LNCaP clone FGC (cell line): Measurements from ENCODE around the gene TMPRSS2.

ENCODE experiments used
- DNase-seq: peaks from one replicate; pipeline ENCODE4 v3.0.0-alpha.2; 2011; ENCODE audit warnings: low read depth
- H3K4me3 ChIP-seq: 2 replicates; pipeline ENCODE4 v1.5.1; 2011; ENCODE audit warnings: mild to moderate bottlenecking, low read depth, low read length, control low read depth
- CTCF ChIP-seq: IDR thresholded peaks from 2 replicates; pipeline ENCODE4 v1.5.1; 2012; ENCODE audit warnings: mild to moderate bottlenecking; ENCODE audit not compliant: control insufficient read depth, insufficient read depth; ENCODE audit errors: extremely low read depth

Gene TMPRSS2

GRCh38 chr21:41443562-41443961 lies 64.4 kb downstream of the TMPRSS2 start:
- no peak overlapping the region for H3K4me3 ChIP-seq
- no peak for DNase-seq
- TF ChIP-seq CTCF: no peak

GRCh38 chr21:41442481-41443186 lies 65.3 kb downstream of the TMPRSS2 start:
- no peak overlapping the region for H3K4me3 ChIP-seq
- no peak for DNase-seq
- TF ChIP-seq CTCF: no peak

GRCh38 chr21:41441546-41441945 lies 66.4 kb downstream of the TMPRSS2 start:
- no peak overlapping the region for H3K4me3 ChIP-seq
- TF ChIP-seq CTCF: no peak
- no peak for DNase-seq

GRCh38 chr21:41439248-41439647 lies 68.7 kb downstream of the TMPRSS2 start:
- no peak for DNase-seq
- no peak for TF ChIP-seq CTCF
- H3K4me3 ChIP-seq: no peak overlapping the region

GRCh38 chr21:41438425-41439113 lies 69.4 kb downstream of the TMPRSS2 start:
- H3K4me3 ChIP-seq: no peak overlapping the region
- no peak for DNase-seq
- no peak for TF ChIP-seq CTCF

- no peak for TF ChIP-seq CTCF
- DNase-seq: no peak
- H3K4me3 ChIP-seq: no peak overlapping the region
These were observed 70.2 kb downstream of the TMPRSS2 start for GRCh38 chr21:41437729-41438128.
